Left colon (tissue), 2 donors: ENCODE data around the gene SETD4. TPM values are rescaled to one million over a fixed set of nuclear protein-coding genes. Genes with fewer than 3 reads are reported as not detected.

Experiments
- ATAC-seq: fragments of 200-7000 bp; cut with Tn5 transposase; one replicate; pipeline ENCODE4 v1.9.1; 2020; ENCODE audit warnings: mild to moderate bottlenecking, moderate library complexity
- DNase-seq, 2 donors: peaks; one replicate each; pipeline ENCODE4 v3.0.0-alpha.2; 2020
- intact Hi-C, 2 donors: fragments of 100-400 bp; cut with DNase I in 1 of 2; cut with micrococcal nuclease in 1 of 2; formaldehyde crosslinking; loops; one replicate each; pipeline versions ENCODE4 v1.11.2 to v1.14.0; 2022; cut with DNase I, micrococcal nuclease
- total RNA-seq, 2 donors: library from RNA; stranded (reverse); fragmentation: NEBNext Ultra II Directional; extraction: Animal tissue kit (Norgen Biotek cat#: 25700); gene quantifications; one replicate each; pipeline ENCODE4 v1.2.1, GENCODE V29; 2021
- donor health status: DM: no; HTN: no; CAD: no.
- donor health status: DM: yes; HTN: yes; CAD: no.

The SETD4 gene
- total RNA-seq, 2 donors from 2014 or later = 16.0 to 20.6 TPM

DNA sequence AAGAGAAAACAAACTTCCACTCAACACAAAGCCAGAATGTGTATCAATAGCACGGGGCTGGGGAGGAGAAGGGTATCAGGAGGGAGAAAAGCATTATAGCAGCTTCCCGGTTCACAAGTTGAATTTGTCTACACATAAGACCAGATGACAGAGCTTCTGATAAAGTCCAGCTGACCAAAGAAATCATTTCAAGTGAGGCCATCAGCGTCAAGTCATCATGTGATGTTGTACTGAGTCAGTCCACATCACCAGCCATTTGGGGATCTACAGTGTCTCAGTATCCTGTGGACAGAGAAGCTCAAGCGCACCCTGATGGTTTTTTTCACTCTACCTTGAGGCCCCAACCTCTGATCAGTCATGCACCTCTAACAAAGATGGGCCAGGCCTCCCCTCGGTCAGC lies 33.0 kb downstream of the SETD4 start:
- DNase-seq (no peak), ATAC-seq (no peak)
- intact Hi-C loops = no loop called here

DNA sequence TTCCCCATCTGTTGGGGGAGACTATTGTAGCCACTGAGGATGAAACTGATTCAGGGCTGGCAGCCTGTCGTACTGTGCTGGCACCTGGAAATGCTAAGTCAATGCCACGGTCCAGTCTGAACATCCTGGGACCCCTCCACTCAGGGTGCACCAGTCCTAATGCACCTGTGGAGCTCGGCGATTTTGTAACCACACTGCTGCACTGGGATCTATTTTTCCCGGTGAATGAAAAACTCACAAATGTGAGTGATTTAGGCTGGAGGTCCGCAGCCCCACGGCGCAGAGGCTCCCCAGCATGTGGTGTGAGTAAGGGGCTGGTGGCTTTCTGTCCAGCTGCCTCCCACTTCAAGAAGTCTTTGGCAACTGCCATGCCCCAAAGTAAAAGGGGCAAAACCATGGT lies 35.5 kb downstream of the SETD4 start:
- intact Hi-C loops = no loop called here
- ATAC-seq (no peak), DNase-seq (no peak)

DNA sequence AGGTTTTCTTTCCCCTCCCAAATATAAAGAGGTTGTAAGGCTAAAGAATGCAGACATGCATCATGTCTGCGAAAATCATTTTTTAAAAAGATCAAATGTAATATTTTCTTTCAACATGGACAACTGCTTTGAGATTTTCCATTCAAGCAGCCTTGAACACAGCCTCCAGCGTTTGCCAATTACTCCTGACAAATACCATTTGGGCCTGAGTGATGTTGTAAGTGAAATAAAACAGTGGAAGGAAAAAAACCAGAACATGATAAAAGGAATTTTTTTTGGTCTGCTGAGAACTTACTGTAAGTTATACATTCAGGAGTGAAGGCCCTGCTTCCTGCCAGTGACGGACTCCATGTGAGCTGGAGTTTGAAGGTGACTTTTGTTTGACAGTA lies 37.2 kb downstream of the SETD4 start:
- ATAC-seq (no peak), DNase-seq (no peak)
- intact Hi-C loops = no loop called here

DNA sequence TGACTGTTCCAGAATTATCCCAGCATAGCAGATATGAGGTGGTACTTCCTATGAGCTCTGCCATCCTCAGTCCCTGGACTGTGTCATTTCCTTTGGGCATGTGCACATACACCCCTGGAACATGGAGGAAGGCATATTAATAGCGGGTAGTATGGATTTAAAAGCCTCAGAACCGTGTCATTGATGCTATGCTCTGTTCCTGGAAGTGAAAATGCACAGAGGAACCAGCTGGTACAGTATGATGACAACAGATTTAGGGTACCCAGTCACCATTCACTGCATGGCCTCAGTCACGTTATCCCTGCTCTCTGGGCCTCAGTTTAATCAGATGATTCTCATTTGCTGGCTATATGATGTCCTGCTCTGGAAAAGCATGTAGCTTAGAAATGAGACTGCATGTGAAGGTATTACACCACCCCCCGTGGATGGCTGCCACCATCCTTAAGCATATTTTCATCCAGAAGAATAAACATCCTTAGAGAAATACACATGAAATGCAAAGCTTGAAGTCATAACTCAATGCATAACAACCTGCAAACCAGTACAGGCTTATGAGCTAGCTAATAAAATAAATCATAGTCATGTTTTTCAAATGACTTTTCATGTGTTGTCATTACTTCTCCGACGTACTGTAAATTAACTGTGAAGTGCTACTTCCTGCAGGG lies 37.8 kb downstream of the SETD4 start:
- ATAC-seq = no peak
- no peak for DNase-seq

DNA sequence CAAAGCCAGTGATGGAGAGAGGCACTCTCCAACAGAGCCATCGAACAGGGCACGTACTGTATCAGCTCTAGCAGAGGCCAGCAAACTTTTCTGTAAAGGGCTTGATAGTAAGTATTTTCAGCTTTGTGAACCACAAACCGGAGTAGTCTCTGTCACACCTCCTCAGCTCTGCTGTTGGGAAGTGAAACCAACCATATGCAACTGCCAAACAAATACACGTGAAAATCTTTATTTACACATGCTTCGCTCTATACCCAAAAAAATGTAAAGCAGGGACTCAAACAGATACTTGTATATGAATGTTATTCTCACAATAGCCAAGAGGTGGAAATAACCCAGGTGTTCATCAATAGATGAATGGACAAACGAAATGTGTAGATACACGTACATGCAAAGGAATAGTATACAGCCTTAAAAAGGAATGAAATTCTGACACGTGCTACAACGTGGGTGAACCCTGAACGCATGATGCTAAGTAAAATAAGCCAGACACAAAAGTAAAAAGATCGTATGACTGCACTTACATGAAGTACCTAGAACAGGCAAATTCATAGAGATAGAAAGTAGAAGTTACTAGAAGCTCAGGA lies 39.0 kb downstream of the SETD4 start:
- no peak for DNase-seq
- ATAC-seq = no peak
- intact Hi-C loops = no loop called here

More for the DNA sequence above, 37.8 kb downstream of the SETD4 start:
- intact Hi-C loops = no loop called here

DNA sequence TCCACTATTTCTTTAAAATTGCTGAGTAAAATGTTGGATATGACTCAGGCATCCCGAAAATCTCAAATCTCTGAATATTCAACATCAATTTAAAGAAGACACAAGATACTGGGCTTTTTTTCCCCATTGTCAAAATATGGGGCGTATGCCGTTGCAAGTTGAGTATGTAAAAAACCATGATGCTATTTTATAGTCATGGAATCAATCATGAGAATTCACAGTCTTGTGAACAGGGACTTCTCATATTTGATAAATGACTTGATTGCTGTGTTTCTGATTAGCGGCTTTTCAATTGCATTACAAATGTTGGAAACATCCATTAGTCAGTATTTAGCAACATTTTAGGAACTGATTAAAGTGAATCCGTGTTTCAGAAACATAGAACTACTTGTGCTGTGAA lies 45.3 kb downstream of the SETD4 start:
- intact Hi-C loops = no loop called here
- ATAC-seq (no peak), DNase-seq (no peak)

DNA sequence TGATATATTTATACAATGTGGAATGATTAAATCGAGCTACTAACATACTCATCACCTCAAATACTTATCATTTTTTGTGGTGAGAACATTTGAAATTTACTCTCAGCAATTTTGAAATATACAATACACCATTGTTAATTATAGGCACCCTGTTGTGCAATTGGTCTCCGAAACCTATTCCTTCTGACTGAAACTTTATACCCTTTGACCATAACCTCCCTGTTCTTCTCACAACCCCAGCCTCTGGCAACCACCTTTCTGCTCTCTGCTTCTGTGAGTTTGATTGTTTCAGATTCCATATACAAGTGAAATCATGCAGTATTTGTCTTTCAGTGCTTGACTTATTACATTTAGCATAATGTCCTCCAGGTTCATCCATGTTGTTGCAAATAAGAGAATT lies 49.5 kb downstream of the SETD4 start:
- ATAC-seq (no peak), DNase-seq (no peak)
- intact Hi-C loops = no loop called here

DNA sequence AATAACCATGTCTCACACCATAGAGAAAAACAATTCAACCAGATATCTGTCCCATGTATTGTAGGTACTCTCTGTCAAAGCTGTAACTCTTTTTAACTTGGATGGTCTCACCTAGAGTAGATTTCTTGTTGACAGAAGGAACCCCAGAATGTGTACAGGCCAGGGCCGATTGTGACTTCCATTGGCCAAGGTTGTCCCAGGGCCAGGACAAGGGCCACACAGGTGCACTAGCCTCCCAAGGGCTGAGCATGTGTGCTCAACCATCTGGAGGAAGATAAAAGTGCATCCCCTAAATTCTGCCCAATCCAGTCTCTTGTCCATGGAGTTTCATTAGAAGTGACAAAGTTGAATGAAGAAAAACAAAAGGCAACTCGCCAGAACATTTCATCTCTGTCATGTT lies 51.8 kb downstream of the SETD4 start:
- intact Hi-C loops = no loop called here
- no peak for DNase-seq
- ATAC-seq = no peak

DNA sequence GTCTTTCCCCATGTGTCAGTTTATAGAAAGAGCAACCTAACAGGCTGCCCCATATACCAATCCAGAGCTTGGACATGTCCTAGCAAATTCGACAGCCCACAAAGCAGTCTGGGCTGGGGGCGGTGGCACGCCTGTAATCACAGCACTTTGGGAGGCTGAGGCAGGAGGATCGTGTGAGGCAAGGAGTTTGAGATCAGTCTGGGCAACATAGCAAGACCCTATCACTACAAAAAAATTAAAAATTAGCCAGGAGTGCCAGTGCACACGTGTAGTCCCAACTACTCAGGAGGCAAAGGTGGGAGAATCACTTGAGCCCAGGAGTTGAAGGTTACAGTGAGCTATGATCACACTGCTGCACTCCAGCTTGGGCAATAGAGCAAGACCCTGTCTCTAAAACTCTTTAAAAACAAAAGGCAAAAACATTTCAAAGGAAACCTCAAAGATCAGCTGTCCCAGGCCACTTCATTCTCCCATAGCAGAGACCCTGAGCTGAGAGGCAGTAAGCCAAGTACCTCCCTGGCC lies 54.4 kb downstream of the SETD4 start:
- intact Hi-C loops = no loop called here
- ATAC-seq (no peak), DNase-seq (no peak)

DNA sequence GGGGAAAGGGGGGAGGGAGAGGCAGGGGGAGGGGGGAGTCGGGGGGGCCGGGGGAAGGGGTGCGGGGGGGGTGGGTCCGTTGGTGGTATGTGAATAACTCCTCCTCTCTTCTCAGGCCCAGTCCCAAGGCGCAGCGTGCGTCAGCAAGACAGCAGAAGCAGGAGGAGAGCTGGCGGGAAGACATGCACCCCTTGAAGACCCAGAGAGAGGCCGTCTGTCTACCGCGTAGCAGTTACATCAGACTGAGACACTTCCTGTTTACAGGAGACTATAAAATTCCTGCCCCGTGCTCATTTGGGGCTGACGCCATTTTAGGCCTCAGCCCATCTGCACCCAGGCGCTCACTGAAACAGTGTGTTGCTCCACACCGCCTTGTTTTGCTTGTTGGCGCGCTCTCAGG lies 55.3 kb downstream of the SETD4 start:
- DNase-seq (peak; percentile 28 to 31), ATAC-seq (no peak)
- intact Hi-C loops = no loop called here

DNA sequence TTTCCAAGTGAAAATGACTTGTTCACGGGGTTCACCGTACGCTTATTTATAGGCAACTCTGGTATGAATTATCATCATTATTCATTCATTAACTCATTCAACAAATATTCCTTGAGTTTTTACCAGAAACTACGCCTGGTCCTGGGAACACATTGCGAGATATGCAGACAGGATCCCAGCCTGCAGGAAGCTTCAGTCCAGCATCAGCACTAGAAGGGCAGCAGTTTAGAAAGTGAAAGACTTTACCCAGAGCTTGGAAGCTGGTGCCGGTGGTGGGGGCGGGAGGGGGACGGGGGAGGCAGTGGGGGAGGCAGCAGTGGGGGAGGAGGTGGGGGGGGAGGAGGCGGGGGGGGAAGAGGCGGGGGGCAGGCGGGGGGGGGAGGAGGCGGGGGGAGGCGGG lies 55.9 kb downstream of the SETD4 start:
- no peak for ATAC-seq
- intact Hi-C loops = no loop called here
- no peak for DNase-seq

DNA sequence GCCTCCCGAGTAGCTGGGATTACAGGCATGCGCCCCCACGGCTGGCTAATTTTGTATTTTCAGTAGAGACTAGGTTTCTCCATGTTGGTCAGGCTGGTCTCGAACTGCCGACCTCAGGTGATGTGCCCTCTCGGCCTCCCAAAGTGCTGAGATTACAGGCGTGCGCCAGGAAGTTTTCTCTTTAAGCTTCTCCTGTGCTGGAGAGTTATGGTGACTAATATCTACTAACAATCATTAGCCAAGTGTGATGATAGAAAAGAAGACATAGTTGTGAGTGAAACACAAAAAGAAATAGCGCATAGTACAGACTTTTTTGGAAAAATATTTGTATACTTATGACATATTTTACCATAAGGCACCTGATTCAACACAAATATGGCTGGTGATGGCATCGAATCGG lies 56.5 kb downstream of the SETD4 start:
- intact Hi-C loops = no loop called here
- DNase-seq = no peak
- no peak for ATAC-seq

DNA sequence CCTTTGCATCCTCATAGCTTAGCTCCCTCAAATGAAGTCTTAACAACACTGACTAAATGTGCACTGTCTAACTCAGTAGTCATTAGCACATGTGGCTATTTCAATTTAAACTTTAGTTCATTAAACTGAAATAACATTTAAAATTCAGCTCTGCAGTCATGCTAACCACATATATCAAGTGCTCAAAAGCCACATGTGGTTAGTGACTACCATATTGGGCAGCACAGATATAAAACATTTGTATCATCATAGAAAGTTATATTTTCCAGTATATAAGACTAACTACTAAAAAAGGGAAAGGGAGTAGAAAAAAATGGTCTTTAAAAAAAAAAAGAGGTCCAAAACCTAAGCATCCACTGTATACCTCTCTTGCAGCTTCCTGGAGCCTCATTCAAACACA lies 64.1 kb downstream of the SETD4 start:
- intact Hi-C loops = no loop called here
- no peak for ATAC-seq
- no peak for DNase-seq

DNA sequence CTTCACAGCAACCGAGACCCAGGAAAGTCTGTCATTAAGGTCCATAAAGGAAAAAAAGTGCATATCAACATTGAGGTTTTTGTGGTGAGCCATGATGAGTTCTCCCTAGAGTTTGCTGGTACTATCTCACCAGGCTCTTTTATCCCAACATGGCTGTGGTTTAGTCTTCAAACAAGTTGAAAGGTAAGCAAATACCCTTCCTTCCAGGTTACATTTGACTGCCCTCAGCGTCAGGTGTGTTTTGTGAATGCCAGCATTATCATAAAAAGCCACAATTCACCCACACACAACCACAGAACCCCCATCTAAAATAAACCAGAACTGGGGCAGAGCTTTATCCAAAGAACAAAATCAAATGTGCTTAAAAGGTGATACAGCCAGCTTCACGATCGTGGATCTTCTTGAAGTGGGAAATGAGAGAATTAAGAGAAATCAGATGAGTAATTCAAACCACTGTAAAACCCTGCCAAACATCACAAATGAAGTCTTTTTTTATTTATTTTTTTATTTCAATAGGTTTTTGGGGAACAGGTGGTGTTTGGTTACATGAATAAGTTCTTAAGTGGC lies 64.7 kb downstream of the SETD4 start:
- DNase-seq = no peak
- ATAC-seq = no peak
- intact Hi-C loops = no loop called here

DNA sequence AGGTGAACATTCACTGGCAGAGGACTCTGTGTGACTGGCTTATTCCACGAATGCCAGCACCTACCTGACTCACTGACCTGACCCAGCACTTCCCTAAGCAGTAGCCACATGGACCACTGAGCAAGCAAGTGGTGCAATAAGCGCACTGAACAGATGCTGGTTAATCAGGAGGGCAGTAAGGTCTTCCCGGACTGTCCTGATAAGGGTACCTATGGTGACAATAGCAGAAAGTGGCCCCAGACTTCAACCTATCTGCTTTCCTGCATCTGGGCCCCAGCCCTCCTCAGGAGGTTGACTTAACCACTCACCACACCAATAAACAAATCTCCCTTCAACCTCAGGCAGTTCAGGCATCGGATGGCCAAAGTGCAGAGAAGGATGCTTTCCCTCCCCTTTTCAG lies 65.7 kb downstream of the SETD4 start:
- DNase-seq (no peak), ATAC-seq (no peak)
- intact Hi-C loops = no loop called here

DNA sequence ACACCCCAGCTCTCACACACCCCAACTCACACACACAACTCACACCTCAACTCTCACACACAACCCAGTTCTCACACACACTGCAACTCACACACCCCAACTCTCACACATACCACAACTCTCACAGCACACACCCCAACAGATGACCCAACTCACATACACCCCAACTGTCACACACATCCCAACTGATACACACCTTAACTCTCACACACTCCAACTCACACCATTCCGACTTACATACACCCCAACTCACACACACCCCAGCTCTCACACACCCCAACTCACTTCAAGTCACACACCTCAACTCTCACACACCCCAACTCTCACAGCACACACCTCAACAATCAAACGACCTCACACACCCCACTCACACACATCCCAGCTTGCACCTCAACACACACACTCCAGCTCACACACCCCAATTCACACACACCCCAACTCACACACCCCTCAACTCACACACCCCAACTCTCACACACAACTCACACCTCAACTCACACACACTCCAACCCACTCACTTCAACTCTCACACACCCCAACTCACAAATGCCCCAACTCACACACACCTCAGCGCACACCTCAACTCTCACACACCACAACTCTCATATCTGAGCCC lies 66.3 kb downstream of the SETD4 start:
- ATAC-seq (no peak), DNase-seq (no peak)
- intact Hi-C loops = no loop called here

DNA sequence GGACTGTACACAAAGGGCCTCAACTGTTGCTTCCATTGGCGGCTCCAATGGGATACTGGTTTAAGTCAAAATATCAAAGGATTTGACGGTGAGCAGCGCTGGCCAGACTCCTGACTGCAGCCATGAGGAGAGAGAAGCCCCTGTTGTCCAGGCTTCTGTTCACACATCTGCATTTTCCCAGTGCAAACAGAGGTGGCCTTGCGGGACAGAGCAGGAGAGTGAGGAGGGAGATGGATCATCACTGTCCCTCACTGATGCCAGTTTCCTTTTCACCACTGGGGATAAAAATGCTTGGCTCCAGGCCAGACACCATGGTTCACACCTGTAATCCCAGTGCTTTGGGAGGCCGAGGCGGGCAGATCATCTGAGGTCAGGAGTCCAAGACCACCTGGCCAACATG lies 69.2 kb downstream of the SETD4 start:
- intact Hi-C loops = no loop called here
- no peak for ATAC-seq
- DNase-seq = no peak

DNA sequence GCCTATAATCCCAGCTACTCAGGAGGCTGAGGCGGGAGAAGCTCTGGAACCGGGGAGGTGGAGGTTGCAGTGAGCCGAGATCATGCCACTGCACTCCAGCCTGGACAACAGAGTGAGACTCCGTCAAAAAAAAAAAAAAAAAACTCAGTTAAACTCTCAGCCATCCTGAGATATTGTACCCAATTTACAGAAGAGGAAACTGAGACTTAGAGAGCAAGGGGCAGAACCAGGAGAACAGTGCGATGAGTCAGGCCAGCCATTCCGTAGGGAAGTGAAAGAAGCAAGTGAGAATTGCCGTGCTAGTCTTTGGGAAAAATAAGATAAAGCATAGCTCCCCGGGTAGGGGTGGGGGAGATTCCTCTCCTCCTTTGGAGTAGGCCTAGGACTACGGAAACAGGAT lies 69.7 kb downstream of the SETD4 start:
- no peak for DNase-seq
- ATAC-seq = no peak
- intact Hi-C loops = no loop called here

DNA sequence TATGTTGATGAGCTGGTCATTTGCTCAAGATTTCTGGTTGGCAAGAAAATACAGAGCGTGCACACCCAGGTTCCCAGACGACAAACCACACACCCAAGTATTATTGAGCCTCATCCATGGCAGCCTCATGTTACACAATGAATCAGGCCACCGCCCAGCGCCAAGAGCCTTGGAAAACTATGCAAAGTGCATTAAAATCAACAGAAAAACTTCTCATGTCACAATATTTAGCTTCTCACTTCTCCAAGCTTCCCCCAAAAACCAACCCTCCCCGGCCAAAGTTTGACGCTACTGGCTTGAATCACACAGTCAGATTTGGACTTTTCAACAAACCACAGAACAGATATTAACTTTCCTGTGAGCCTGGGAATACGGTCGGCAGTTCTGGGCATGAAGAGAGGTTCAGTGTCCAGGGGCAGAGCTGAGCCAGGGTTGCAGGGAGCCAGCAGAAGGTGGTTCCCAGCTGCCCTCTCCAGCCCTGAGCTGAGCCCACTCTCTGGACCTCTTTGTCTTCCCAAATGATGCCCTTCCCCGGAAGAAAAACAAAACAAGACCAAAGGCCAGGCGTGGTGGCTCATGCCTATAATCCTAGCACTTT lies 71.1 kb downstream of the SETD4 start:
- intact Hi-C loops = no loop called here
- DNase-seq = peak; percentile 28 to 43
- ATAC-seq = peak; percentile 79
